ENCODE measurements around the gene NLRP6.

The NLRP6 gene

DNA sequence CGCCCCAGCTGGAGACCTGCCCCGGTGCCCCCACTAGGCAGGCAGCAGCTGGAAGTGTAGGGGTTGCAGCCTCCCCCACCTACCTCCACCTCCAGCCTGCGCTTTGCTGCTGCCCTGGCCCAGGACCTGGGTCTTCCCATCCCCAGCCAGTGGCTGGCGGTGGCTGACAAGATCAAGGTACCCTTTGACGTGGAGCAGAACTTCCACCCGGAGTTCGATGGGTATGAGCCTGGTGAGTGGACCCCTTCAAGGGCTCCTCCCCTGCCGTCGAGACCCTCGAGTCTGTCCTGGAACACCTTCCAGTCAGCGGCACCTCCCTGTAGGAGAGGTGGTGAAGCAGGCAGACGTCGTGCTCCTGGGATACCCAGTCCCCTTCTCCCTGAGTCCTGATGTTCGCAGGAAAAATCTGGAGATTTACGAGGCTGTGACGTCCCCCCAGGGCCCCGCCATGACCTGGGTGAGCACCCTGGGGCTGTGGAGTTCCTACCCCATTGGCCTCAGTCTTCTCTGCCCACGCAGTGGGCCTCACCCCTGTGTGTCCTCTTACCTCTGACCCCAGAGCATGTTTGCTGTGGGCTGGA, 15.2 kb downstream of the NLRP6 start:
- DNase-seq (ENCODE audit: low spot score) = no peak

GRCh38 chr11:293852-294661, 15.8 kb downstream of the NLRP6 start:
- no peak for DNase-seq (ENCODE audit: low spot score)
- TF ChIP-seq, protein P1, sequence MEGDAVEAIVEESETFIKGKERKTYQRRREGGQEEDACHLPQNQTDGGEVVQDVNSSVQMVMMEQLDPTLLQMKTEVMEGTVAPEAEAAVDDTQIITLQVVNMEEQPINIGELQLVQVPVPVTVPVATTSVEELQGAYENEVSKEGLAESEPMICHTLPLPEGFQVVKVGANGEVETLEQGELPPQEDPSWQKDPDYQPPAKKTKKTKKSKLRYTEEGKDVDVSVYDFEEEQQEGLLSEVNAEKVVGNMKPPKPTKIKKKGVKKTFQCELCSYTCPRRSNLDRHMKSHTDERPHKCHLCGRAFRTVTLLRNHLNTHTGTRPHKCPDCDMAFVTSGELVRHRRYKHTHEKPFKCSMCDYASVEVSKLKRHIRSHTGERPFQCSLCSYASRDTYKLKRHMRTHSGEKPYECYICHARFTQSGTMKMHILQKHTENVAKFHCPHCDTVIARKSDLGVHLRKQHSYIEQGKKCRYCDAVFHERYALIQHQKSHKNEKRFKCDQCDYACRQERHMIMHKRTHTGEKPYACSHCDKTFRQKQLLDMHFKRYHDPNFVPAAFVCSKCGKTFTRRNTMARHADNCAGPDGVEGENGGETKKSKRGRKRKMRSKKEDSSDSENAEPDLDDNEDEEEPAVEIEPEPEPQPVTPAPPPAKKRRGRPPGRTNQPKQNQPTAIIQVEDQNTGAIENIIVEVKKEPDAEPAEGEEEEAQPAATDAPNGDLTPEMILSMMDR (IDR thresholded peaks at IDR 0.05; ENCODE audit: extremely low read depth, missing control alignments) = no peak

More for the DNA sequence above, 15.2 kb downstream of the NLRP6 start:
- TF ChIP-seq, protein P1 (IDR thresholded peaks at IDR 0.05; ENCODE audit: extremely low read depth, missing control alignments) = no peak

GRCh38 chr11:294780-295179, 16.6 kb downstream of the NLRP6 start:
- TF ChIP-seq, protein P1 (IDR thresholded peaks at IDR 0.05; ENCODE audit: extremely low read depth, missing control alignments) = no peak
- no peak for DNase-seq (ENCODE audit: low spot score)

- TF ChIP-seq, protein P1 (IDR thresholded peaks at IDR 0.05; ENCODE audit: extremely low read depth, missing control alignments) = no peak
These were observed 17.4 kb downstream of the NLRP6 start for GRCh38 chr11:295351-296170.

GRCh38 chr11:296171-297050, 18.2 kb downstream of the NLRP6 start:
- TF ChIP-seq, protein P1 (IDR thresholded peaks at IDR 0.05; ENCODE audit: extremely low read depth, missing control alignments) = no peak
- no peak for DNase-seq (ENCODE audit: low spot score)

More at GRCh38 chr11:295351-296170, 17.4 kb downstream of the NLRP6 start:
- DNase-seq (ENCODE audit: low spot score) = no peak

- no peak for DNase-seq (ENCODE audit: low spot score)
These were observed 18.9 kb downstream of the NLRP6 start for GRCh38 chr11:297051-297585.

More at GRCh38 chr11:297051-297585, 18.9 kb downstream of the NLRP6 start:
- TF ChIP-seq, protein P1 (IDR thresholded peaks at IDR 0.05; ENCODE audit: extremely low read depth, missing control alignments) = no peak
